Osteocyte (in vitro differentiated cells): ENCODE measurements around the gene FUNDC2. TPM values are rescaled to one million over a fixed set of nuclear protein-coding genes. Genes with fewer than 3 reads are reported as not detected.

Experiments
- total RNA-seq: library from RNA; stranded (reverse); gene quantifications from 2 replicates; pipeline ENCODE4 v1.2.1, GENCODE V29; 2021

Gene FUNDC2
- total RNA-seq, 1 donor from 2014 or later: 65.1 TPM

Other genes with a start within 250 kb of the FUNDC2 start
- gene MPP1, start 221.4 kb upstream of the FUNDC2 start, total RNA-seq: 10.6 and 11.2 TPM in 2 replicates
- gene SMIM9, start 192.2 kb upstream of the FUNDC2 start, total RNA-seq: not detected in 2 replicates
- gene F8A1, start 140.5 kb upstream of the FUNDC2 start, total RNA-seq: 26.5 and 27.9 TPM in 2 replicates
- 1.9 and 2.2 TPM in 2 replicates for gene F8, start 4.1 kb upstream of the FUNDC2 start, total RNA-seq
- 6.9 and 10.6 TPM in 2 replicates for gene CMC4, start 44.3 kb downstream of the FUNDC2 start, total RNA-seq
- 17.8 and 24.4 TPM in 2 replicates for gene MTCP1, start 44.3 kb downstream of the FUNDC2 start, total RNA-seq
- 12.4 and 15.3 TPM in 2 replicates for gene BRCC3, start 44.7 kb downstream of the FUNDC2 start, total RNA-seq
- 34.8 and 41.2 TPM in 2 replicates for gene VBP1, start 189.6 kb downstream of the FUNDC2 start, total RNA-seq
- 2.6 and 3.0 TPM in 2 replicates for gene RAB39B, start 237.6 kb downstream of the FUNDC2 start, total RNA-seq